HEK293 (cell line): Measurements from ENCODE around the gene NLGN1.

Source experiments
- CTCF ChIA-PET: fragments of 350-600 bp; formaldehyde crosslinking; extraction: SDS; loops from one replicate; lab custom pipeline; 2021; ENCODE audit warnings: antibody characterized with exemption; lab: Yijun Ruan, JAX
- POLR2A ChIA-PET: fragments of 300-600 bp; formaldehyde crosslinking; extraction: SDS; loops from one replicate; lab custom pipeline; 2020; ENCODE audit warnings: antibody characterized with exemption, inconsistent platforms; lab: Yijun Ruan, JAX
- H3K27ac ChIP-seq: fragments of 200-500 bp; sonication (Bioruptor generic); 2 replicates; pipeline ENCODE4 v1.5.1; 2014; ENCODE audit warnings: low read depth, low read length, control low read depth, inconsistent platforms; ENCODE audit errors: extremely low read depth
- H3K36me3 ChIP-seq, 2 experiments: fragments of 200-500 bp in 1 of 2; sonication (Bioruptor generic) in 1 of 2; 1 replicate in 1 of 2; 2 replicates in 1 of 2; pipeline ENCODE4 v1.5.1; 2014 to 2017; ENCODE audit warnings: inconsistent platforms in 2 of 2, low read length in 2 of 2; ENCODE audit not compliant: control insufficient read depth in 2 of 2, insufficient read depth in 1 of 2
- H3K4me1 ChIP-seq: fragments of 200-500 bp; sonication (Bioruptor generic); 2 replicates; pipeline ENCODE4 v1.5.1; 2014; ENCODE audit warnings: mild to moderate bottlenecking, low read length, inconsistent platforms; ENCODE audit not compliant: control insufficient read depth, insufficient read depth
- H3K4me3 ChIP-seq: 2 replicates; pipeline ENCODE4 v1.5.1; 2011; ENCODE audit warnings: low read depth, mild to moderate bottlenecking, control low read depth, low read length, moderate library complexity
- H3K9me3 ChIP-seq: fragments of 200-500 bp; sonication (Bioruptor generic); 2 replicates; pipeline ENCODE4 v1.5.1; 2014; ENCODE audit warnings: low read depth, low read length, inconsistent platforms; ENCODE audit not compliant: control insufficient read depth, insufficient read depth
- GFI1B ChIP-seq: fragments of 450-650 bp; formaldehyde crosslinking; IDR thresholded peaks from 2 replicates; pipeline ENCODE4 v1.5.1; 2016; ENCODE audit warnings: missing biosample characterization, missing genetic modification characterization
- HOXC10 ChIP-seq: sonication (generic); formaldehyde crosslinking; IDR thresholded peaks from 2 replicates; pipeline ENCODE4 v1.8.1; 2023; ENCODE audit warnings: mild to moderate bottlenecking, missing genetic modification reagents
- TRIM28 ChIP-seq: IDR thresholded peaks from 2 replicates; pipeline ENCODE4 v1.6.1; 2011; ENCODE audit warnings: low read length, control low read depth, borderline replicate concordance
- ZBTB17 ChIP-seq: fragments of 450-650 bp; formaldehyde crosslinking; IDR thresholded peaks from 2 replicates; pipeline ENCODE4 v1.5.1; 2016; ENCODE audit warnings: missing biosample characterization, missing genetic modification characterization
- ZEB2 ChIP-seq: fragments of 450-650 bp; formaldehyde crosslinking; IDR thresholded peaks from 2 replicates; pipeline ENCODE4 v1.5.1; 2016; ENCODE audit warnings: missing biosample characterization, missing genetic modification characterization
- ZFP41 ChIP-seq: fragments of 450-650 bp; formaldehyde crosslinking; IDR thresholded peaks from 2 replicates; pipeline ENCODE4 v1.5.1; 2016; ENCODE audit warnings: missing biosample characterization, missing genetic modification characterization, borderline replicate concordance
- ZNF121 ChIP-seq: fragments of 450-650 bp; formaldehyde crosslinking; IDR thresholded peaks from 2 replicates; pipeline ENCODE4 v1.5.1; 2016; ENCODE audit warnings: missing biosample characterization, missing genetic modification characterization
- ZNF146 ChIP-seq: fragments of 450-650 bp; formaldehyde crosslinking; IDR thresholded peaks from 2 replicates; pipeline ENCODE4 v1.5.1; 2016; ENCODE audit warnings: missing biosample characterization, missing genetic modification characterization
- ZNF16 ChIP-seq: fragments of 450-650 bp; formaldehyde crosslinking; IDR thresholded peaks from 2 replicates; pipeline ENCODE4 v1.5.1; 2016; ENCODE audit warnings: low read depth, missing biosample characterization, missing genetic modification characterization
- ZNF266 ChIP-seq: fragments of 450-650 bp; formaldehyde crosslinking; IDR thresholded peaks from 2 replicates; pipeline ENCODE4 v1.5.1; 2016; ENCODE audit warnings: missing biosample characterization, missing genetic modification characterization, low read depth
- ZNF416 ChIP-seq: fragments of 450-650 bp; formaldehyde crosslinking; IDR thresholded peaks from 2 replicates; pipeline ENCODE4 v1.5.1; 2016; ENCODE audit warnings: missing biosample characterization, missing genetic modification characterization
- ZNF549 ChIP-seq: fragments of 450-650 bp; IDR thresholded peaks from 2 replicates; pipeline ENCODE4 v1.5.1; 2018; ENCODE audit warnings: missing biosample characterization, missing genetic modification characterization, mild to moderate bottlenecking, inconsistent platforms, moderate library complexity
- ZNF585B ChIP-seq: fragments of 450-650 bp; formaldehyde crosslinking; IDR thresholded peaks from 2 replicates; pipeline ENCODE4 v1.5.1; 2016; ENCODE audit warnings: missing biosample characterization, missing genetic modification characterization
- ZNF791 ChIP-seq: fragments of 450-650 bp; formaldehyde crosslinking; IDR thresholded peaks from 2 replicates; pipeline ENCODE4 v1.5.1; 2016; ENCODE audit warnings: missing biosample characterization, missing genetic modification characterization
- ZSCAN16 ChIP-seq: fragments of 450-650 bp; formaldehyde crosslinking; IDR thresholded peaks from 2 replicates; pipeline ENCODE4 v1.5.1; 2016; ENCODE audit warnings: missing biosample characterization, missing genetic modification characterization
- ZSCAN23 ChIP-seq: fragments of 450-650 bp; formaldehyde crosslinking; IDR thresholded peaks from 2 replicates; pipeline ENCODE4 v1.5.1; 2016; ENCODE audit warnings: missing biosample characterization, missing genetic modification characterization
- TF ChIP-seq, protein P1 (sequence below): fragments of 450-650 bp; formaldehyde crosslinking; IDR thresholded peaks from 2 replicates; pipeline ENCODE4 v1.5.1; 2016; ENCODE audit warnings: missing biosample characterization, missing genetic modification characterization
- TF ChIP-seq, protein P2 (sequence below): fragments of 450-650 bp; formaldehyde crosslinking; IDR thresholded peaks from 2 replicates; pipeline ENCODE4 v1.5.1; 2016; ENCODE audit warnings: missing biosample characterization, missing genetic modification characterization
- TF ChIP-seq, protein P3 (sequence below): fragments of 450-650 bp; formaldehyde crosslinking; IDR thresholded peaks from 2 replicates; pipeline ENCODE4 v1.5.1; 2016; ENCODE audit warnings: missing biosample characterization, missing genetic modification characterization
- TF ChIP-seq, protein P4 (sequence below): fragments of 450-650 bp; formaldehyde crosslinking; IDR thresholded peaks from 2 replicates; pipeline ENCODE4 v1.5.1; 2016; ENCODE audit warnings: missing biosample characterization, missing genetic modification characterization, borderline replicate concordance

The NLGN1 gene

DNA sequence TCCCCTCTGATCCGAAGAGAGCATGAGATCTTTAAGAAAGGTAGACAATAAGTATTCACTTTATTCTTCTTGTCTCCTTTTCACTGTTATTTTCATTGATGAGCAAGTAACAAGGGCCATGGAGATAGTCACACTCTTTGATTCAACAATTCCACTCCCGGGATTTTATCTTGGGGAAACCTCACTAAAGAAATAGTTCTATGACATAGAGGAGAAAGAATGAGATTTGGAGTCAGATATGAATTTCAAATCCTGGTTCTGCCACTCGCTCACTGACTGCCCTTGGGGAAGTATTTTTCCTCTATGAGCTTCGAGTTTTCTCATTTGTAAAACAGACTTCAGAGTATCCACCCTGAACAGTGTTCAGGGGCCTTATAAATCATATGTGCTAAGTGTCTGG, 514.6 kb downstream of the NLGN1 start:
- Histone ChIP-seq H3K27ac (no peak overlapping the region), H3K4me3 (no peak overlapping the region), H3K9me3 (no peaks in the 10 kb centered on the region), H3K36me3 (no peaks in the 10 kb centered on the region), H3K4me1 (no peaks in the 10 kb centered on the region)
- TF ChIP-seq, protein P1, sequence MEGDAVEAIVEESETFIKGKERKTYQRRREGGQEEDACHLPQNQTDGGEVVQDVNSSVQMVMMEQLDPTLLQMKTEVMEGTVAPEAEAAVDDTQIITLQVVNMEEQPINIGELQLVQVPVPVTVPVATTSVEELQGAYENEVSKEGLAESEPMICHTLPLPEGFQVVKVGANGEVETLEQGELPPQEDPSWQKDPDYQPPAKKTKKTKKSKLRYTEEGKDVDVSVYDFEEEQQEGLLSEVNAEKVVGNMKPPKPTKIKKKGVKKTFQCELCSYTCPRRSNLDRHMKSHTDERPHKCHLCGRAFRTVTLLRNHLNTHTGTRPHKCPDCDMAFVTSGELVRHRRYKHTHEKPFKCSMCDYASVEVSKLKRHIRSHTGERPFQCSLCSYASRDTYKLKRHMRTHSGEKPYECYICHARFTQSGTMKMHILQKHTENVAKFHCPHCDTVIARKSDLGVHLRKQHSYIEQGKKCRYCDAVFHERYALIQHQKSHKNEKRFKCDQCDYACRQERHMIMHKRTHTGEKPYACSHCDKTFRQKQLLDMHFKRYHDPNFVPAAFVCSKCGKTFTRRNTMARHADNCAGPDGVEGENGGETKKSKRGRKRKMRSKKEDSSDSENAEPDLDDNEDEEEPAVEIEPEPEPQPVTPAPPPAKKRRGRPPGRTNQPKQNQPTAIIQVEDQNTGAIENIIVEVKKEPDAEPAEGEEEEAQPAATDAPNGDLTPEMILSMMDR (tag by site-specific recombination), result no peak
- TF ChIP-seq ZNF585B (tag by site-specific recombination) (no peak), ZNF266 (tag by site-specific recombination) (no peak), ZEB2 (tag by site-specific recombination) (no peak), ZFP41 (tag by site-specific recombination) (no peak), ZSCAN23 (tag by site-specific recombination) (no peak)
- ChIA-PET POLR2A (no interaction called here), CTCF (interaction anchor here (0.7 kb wide), 1 partner anchor 10 kb away, joined by 3 read pairs; no protein-coding TSS in a partner anchor)

DNA sequence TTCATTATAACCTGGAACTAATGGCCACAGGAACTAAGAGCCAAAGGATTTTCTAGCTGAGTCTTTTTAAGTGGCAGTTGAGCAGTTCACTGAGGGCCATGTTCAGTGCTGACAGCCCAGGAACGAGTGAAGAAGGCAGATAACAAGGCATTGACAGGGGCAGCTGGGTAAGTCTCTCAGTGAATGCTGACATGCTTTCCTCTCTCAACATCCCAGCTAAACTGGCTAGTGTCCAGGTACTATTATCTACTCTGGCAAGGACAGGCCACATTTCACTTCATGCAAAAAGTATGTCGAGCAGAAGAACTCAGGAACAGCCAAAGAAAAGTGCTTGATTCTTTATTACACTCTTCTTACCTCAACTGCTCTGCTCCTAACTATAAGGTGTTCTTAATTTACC, 515.9 kb downstream of the NLGN1 start:
- Histone ChIP-seq H3K27ac (no peak overlapping the region), H3K4me1 (no peaks in the 10 kb centered on the region), H3K36me3 (no peaks in the 10 kb centered on the region), H3K4me3 (no peak overlapping the region), H3K9me3 (no peaks in the 10 kb centered on the region)
- ChIA-PET CTCF (interaction anchor here (0.5 kb wide), 1 partner anchor 419 kb away, joined by 4 read pairs; no protein-coding TSS in a partner anchor), POLR2A (no interaction called here)
- no peak for TF ChIP-seq ZBTB17
- TF ChIP-seq ZNF146 (tag by site-specific recombination), result no peak
- TF ChIP-seq, protein P2, sequence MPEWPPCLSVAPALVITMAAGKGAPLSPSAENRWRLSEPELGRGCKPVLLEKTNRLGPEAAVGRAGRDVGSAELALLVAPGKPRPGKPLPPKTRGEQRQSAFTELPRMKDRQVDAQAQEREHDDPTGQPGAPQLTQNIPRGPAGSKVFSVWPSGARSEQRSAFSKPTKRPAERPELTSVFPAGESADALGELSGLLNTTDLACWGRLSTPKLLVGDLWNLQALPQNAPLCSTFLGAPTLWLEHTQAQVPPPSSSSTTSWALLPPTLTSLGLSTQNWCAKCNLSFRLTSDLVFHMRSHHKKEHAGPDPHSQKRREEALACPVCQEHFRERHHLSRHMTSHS (tag by site-specific recombination), result no peak
- TF ChIP-seq ZNF791, result no peak
- TF ChIP-seq HOXC10 (CRISPR knock-in tag), result no peak
- TF ChIP-seq, protein P3, sequence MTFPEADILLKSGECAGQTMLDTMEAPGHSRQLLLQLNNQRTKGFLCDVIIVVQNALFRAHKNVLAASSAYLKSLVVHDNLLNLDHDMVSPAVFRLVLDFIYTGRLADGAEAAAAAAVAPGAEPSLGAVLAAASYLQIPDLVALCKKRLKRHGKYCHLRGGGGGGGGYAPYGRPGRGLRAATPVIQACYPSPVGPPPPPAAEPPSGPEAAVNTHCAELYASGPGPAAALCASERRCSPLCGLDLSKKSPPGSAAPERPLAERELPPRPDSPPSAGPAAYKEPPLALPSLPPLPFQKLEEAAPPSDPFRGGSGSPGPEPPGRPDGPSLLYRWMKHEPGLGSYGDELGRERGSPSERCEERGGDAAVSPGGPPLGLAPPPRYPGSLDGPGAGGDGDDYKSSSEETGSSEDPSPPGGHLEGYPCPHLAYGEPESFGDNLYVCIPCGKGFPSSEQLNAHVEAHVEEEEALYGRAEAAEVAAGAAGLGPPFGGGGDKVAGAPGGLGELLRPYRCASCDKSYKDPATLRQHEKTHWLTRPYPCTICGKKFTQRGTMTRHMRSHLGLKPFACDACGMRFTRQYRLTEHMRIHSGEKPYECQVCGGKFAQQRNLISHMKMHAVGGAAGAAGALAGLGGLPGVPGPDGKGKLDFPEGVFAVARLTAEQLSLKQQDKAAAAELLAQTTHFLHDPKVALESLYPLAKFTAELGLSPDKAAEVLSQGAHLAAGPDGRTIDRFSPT, result no peak
- TF ChIP-seq GFI1B, result no peak
- no peak for TF ChIP-seq ZNF16 (tag by site-specific recombination)
- TF ChIP-seq ZNF416 (tag by site-specific recombination), result no peak
- no peak for TF ChIP-seq ZSCAN16 (tag by site-specific recombination)
- TF ChIP-seq, protein P4, sequence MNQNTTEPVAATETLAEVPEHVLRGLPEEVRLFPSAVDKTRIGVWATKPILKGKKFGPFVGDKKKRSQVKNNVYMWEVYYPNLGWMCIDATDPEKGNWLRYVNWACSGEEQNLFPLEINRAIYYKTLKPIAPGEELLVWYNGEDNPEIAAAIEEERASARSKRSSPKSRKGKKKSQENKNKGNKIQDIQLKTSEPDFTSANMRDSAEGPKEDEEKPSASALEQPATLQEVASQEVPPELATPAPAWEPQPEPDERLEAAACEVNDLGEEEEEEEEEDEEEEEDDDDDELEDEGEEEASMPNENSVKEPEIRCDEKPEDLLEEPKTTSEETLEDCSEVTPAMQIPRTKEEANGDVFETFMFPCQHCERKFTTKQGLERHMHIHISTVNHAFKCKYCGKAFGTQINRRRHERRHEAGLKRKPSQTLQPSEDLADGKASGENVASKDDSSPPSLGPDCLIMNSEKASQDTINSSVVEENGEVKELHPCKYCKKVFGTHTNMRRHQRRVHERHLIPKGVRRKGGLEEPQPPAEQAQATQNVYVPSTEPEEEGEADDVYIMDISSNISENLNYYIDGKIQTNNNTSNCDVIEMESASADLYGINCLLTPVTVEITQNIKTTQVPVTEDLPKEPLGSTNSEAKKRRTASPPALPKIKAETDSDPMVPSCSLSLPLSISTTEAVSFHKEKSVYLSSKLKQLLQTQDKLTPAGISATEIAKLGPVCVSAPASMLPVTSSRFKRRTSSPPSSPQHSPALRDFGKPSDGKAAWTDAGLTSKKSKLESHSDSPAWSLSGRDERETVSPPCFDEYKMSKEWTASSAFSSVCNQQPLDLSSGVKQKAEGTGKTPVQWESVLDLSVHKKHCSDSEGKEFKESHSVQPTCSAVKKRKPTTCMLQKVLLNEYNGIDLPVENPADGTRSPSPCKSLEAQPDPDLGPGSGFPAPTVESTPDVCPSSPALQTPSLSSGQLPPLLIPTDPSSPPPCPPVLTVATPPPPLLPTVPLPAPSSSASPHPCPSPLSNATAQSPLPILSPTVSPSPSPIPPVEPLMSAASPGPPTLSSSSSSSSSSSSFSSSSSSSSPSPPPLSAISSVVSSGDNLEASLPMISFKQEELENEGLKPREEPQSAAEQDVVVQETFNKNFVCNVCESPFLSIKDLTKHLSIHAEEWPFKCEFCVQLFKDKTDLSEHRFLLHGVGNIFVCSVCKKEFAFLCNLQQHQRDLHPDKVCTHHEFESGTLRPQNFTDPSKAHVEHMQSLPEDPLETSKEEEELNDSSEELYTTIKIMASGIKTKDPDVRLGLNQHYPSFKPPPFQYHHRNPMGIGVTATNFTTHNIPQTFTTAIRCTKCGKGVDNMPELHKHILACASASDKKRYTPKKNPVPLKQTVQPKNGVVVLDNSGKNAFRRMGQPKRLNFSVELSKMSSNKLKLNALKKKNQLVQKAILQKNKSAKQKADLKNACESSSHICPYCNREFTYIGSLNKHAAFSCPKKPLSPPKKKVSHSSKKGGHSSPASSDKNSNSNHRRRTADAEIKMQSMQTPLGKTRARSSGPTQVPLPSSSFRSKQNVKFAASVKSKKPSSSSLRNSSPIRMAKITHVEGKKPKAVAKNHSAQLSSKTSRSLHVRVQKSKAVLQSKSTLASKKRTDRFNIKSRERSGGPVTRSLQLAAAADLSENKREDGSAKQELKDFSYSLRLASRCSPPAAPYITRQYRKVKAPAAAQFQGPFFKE (tag by site-specific recombination), result no peak
- no peak for TF ChIP-seq TRIM28
- no peak for TF ChIP-seq ZNF549 (tag by site-specific recombination)
- TF ChIP-seq ZNF121, result no peak
